DND-41 (cell line): ENCODE data around the gene FAM83C.

Source experiments
- ATAC-seq: fragments of 200-7000 bp; cut with Tn5 transposase; 3 replicates; pipeline ENCODE4 v1.9.1; 2021; ENCODE audit warnings: low read depth; ENCODE audit not compliant: insufficient read depth
- DNase-seq: peaks from one replicate; pipeline ENCODE4 v3.0.0-alpha.2; 2020
- H2AFZ ChIP-seq: 2 replicates; pipeline ENCODE4 v1.6.0; 2012; ENCODE audit warnings: low read depth, low read length
- H3K27ac ChIP-seq: 2 replicates; pipeline ENCODE4 v1.5.1; 2012; ENCODE audit warnings: low read length, inconsistent platforms
- H3K27me3 ChIP-seq: fragments of 200-600 bp; sonication (generic); 2 replicates; pipeline ENCODE4 v1.6.0; 2012; ENCODE audit warnings: low read length, mild to moderate bottlenecking, inconsistent platforms; ENCODE audit not compliant: insufficient read depth, poor library complexity
- H3K36me3 ChIP-seq: 2 replicates; pipeline ENCODE4 v1.5.1; 2012; ENCODE audit warnings: low read length, inconsistent platforms; ENCODE audit not compliant: insufficient read depth
- H3K4me1 ChIP-seq: 2 replicates; pipeline ENCODE4 v1.5.1; 2012; ENCODE audit warnings: mild to moderate bottlenecking, low read length; ENCODE audit not compliant: insufficient read depth
- H3K4me2 ChIP-seq: 2 replicates; pipeline ENCODE4 v1.6.0; 2012; ENCODE audit warnings: mild to moderate bottlenecking, moderate library complexity, low read length, inconsistent platforms; ENCODE audit not compliant: insufficient read depth
- H3K4me3 ChIP-seq, 2 experiments: fragments of 200-600 bp in 1 of 2; shearing (Covaris generic) in 1 of 2; 2 replicates each; pipeline ENCODE4 v1.5.1; 2012 to 2016; ENCODE audit warnings: inconsistent platforms in 2 of 2, low read length in 2 of 2, mild to moderate bottlenecking in 2 of 2, low read depth in 1 of 2, moderate library complexity in 1 of 2
- H3K79me2 ChIP-seq: 2 replicates; pipeline ENCODE4 v1.6.0; 2012; ENCODE audit warnings: low read length, inconsistent platforms; ENCODE audit not compliant: insufficient read depth
- H3K9ac ChIP-seq: 2 replicates; pipeline ENCODE4 v1.6.0; 2012; ENCODE audit warnings: low read depth, mild to moderate bottlenecking, inconsistent platforms, low read length, moderate library complexity
- H3K9me3 ChIP-seq: 2 replicates; pipeline ENCODE4 v1.5.1; 2012; ENCODE audit warnings: low read length, moderate library complexity, mild to moderate bottlenecking, inconsistent platforms; ENCODE audit not compliant: insufficient read depth, severe bottlenecking
- H4K20me1 ChIP-seq: 2 replicates; pipeline ENCODE4 v1.6.0; 2012; ENCODE audit warnings: low read length; ENCODE audit not compliant: insufficient read depth
- EZH2 ChIP-seq: IDR thresholded peaks from 3 replicates; pipeline ENCODE4 v1.6.1; 2012; ENCODE audit warnings: borderline replicate concordance, low read depth, mild to moderate bottlenecking, moderate library complexity, low read length, inconsistent platforms; ENCODE audit not compliant: severe bottlenecking
- TF ChIP-seq, protein P1 (sequence below): IDR thresholded peaks from 2 replicates; pipeline ENCODE4 v1.5.1; 2012; ENCODE audit warnings: borderline replicate concordance, low read length, moderate library complexity, mild to moderate bottlenecking; ENCODE audit not compliant: poor library complexity, severe bottlenecking; ENCODE audit errors: extremely low read depth

FAM83C gene

DNA sequence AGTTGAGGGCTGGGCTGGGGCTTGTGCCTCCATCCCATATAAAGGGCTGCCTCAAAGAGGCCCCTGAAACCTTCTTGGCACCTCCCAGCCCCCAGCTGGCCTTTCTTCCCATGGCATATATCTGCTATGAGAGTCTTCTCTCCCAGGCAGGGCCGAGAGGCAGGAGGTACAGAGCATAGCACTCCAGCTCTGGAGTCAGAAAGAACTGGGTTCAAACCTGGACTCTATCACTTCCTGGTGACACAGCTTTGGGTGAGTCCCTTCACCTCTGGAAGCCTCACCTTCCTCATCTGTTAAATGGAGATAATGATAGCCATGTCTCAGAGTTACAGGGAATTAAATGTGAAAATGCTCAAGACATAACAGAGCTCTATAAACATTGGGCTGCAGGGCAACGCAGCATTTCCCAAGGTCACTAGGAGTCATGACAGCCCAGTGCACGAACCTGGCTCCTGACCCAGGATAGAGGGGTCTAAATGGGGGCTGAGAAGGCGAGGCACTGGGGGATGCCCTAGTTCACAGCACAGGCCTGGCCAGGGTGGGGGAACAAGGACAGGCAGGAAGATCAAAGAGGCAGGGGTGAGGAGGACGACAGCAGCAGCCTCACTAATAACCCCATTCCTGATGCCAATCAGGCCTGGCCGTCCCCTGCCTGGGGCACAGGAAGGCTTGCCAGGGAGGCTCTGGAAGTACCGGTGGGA, 1.9 kb downstream of the FAM83C start:
- ATAC-seq (no peak), DNase-seq (no peak)
- 0 out of 2 replicates have a peak, but pooled peaks cover under 1% of the 10 kb centered on the region for H3K4me1 ChIP-seq
- TF ChIP-seq, protein P1, sequence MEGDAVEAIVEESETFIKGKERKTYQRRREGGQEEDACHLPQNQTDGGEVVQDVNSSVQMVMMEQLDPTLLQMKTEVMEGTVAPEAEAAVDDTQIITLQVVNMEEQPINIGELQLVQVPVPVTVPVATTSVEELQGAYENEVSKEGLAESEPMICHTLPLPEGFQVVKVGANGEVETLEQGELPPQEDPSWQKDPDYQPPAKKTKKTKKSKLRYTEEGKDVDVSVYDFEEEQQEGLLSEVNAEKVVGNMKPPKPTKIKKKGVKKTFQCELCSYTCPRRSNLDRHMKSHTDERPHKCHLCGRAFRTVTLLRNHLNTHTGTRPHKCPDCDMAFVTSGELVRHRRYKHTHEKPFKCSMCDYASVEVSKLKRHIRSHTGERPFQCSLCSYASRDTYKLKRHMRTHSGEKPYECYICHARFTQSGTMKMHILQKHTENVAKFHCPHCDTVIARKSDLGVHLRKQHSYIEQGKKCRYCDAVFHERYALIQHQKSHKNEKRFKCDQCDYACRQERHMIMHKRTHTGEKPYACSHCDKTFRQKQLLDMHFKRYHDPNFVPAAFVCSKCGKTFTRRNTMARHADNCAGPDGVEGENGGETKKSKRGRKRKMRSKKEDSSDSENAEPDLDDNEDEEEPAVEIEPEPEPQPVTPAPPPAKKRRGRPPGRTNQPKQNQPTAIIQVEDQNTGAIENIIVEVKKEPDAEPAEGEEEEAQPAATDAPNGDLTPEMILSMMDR, result no peak
- TF ChIP-seq EZH2, result no peak
- H3K27me3 ChIP-seq, result no peaks in the 10 kb centered on the region
- H3K36me3 ChIP-seq, result no peaks in the 10 kb centered on the region
- no peak overlapping the region for H2AFZ ChIP-seq
- no peak overlapping the region for H3K4me3 ChIP-seq
- no peak overlapping the region for H3K27ac ChIP-seq
- H3K9me3 ChIP-seq, result no peaks in the 10 kb centered on the region
- no peak overlapping the region for H3K4me2 ChIP-seq
- no peaks in the 10 kb centered on the region for H3K79me2 ChIP-seq
- no peak overlapping the region for H3K9ac ChIP-seq
- no peaks in the 10 kb centered on the region for H4K20me1 ChIP-seq

DNA sequence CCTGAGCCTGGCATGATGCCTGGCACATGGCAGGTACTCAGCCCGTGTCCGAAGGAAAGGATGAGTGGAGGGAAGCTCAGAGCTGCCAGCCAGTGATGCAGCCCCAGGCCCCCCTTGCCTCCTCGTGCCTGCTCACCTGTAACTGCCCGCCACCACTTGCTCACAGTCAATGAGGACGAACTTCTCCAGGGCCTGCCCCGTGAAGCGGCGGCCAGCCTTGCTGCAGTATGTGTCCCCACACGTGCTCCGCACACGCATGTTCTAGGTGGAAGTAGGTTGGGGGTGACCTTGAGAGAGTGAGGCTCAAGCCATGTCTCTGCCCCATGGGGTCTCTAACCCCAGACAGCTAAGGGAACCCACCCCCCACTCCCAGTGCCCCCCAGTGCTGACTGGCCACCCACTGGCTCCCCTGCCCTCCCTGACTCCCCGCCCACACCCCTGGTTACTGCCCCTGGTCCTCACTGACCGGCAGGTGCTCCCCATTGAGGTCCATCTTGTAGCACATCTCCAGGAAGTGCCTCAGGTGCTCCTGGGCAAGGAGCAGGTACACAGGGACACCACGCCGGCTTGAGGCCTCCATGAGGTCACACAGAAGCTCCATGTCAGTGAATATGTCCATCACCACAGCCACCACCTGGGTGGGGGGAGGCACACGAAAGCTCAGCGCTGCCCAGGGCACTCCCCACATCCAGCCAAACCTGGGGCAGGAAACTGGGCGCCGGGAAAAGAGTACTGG, 3.7 kb downstream of the FAM83C start:
- Histone ChIP-seq H3K27me3 (peaks cover 10% of the 10 kb centered on the region), H3K9ac (no peak overlapping the region), H4K20me1 (no peaks in the 10 kb centered on the region), H3K4me3 (no peak overlapping the region), H3K9me3 (no peaks in the 10 kb centered on the region), H3K4me2 (no peak overlapping the region), H3K4me1 (peaks cover 18% of the 10 kb centered on the region), H3K36me3 (no peaks in the 10 kb centered on the region; the same call in 1 of the 2 replicates), H3K27ac (no peak overlapping the region), H2AFZ (no peak overlapping the region), H3K79me2 (peaks cover 11% of the 10 kb centered on the region)
- ATAC-seq (no peak), DNase-seq (no peak)
- TF ChIP-seq, protein P1, result no peak
- no peak for TF ChIP-seq EZH2

GRCh38 chr20:35287509-35288324, 4.5 kb downstream of the FAM83C start:
- Histone ChIP-seq H3K9me3 (no peaks in the 10 kb centered on the region), H3K4me2 (no peak overlapping the region), H3K4me3 (no peak overlapping the region), H3K4me1 (peaks cover 22% of the 10 kb centered on the region), H3K9ac (no peak overlapping the region), H2AFZ (no peak overlapping the region), H4K20me1 (no peaks in the 10 kb centered on the region), H3K27ac (no peak overlapping the region), H3K27me3 (peaks cover 10% of the 10 kb centered on the region), H3K36me3 (no peaks in the 10 kb centered on the region; the same call in 1 of the 2 replicates), H3K79me2 (peaks cover 15% of the 10 kb centered on the region)
- TF ChIP-seq EZH2, result no peak
- TF ChIP-seq, protein P1, result no peak
- ATAC-seq (no peak), DNase-seq (no peak)
